Fibroblast of pulmonary artery (primary cell): ENCODE measurements around the gene DCBLD2.

Experiments
- DNase-seq: peaks from one replicate; pipeline ENCODE4 v3.0.0-alpha.2; 2010; ENCODE audit warnings: low read depth
- H3K4me3 ChIP-seq: replicated peaks from 2 replicates; pipeline ENCODE4 v1.5.1; 2011; ENCODE audit warnings: low read depth, mild to moderate bottlenecking, control low read depth, low read length, moderate library complexity
- TF ChIP-seq, protein P1 (sequence below): IDR thresholded peaks from 2 replicates; pipeline ENCODE4 v1.5.1; 2011; ENCODE audit warnings: mild to moderate bottlenecking, control low read depth, low read length, inconsistent platforms; ENCODE audit errors: missing control alignments

Gene DCBLD2

DNA sequence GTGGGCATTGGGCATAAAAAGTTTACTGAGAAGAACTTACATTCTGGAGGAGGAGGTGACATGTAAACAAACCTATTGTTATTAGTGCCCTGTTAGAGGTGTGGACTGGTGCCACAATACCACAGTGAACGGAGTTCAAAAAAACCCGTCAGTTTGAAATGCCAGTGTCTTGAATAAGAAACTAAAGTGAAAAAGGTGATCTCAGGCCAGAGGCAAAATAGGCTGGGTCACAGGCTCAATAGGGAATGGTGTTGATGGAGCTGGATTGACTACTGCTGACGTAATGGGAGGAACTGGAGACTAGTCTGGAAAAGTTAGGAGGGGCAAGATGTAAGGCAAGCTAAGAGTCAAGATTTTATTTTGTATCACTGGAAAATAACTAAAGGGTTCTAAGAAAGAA is 1.6 kb upstream of the DCBLD2 start:
- TF ChIP-seq, protein P1, sequence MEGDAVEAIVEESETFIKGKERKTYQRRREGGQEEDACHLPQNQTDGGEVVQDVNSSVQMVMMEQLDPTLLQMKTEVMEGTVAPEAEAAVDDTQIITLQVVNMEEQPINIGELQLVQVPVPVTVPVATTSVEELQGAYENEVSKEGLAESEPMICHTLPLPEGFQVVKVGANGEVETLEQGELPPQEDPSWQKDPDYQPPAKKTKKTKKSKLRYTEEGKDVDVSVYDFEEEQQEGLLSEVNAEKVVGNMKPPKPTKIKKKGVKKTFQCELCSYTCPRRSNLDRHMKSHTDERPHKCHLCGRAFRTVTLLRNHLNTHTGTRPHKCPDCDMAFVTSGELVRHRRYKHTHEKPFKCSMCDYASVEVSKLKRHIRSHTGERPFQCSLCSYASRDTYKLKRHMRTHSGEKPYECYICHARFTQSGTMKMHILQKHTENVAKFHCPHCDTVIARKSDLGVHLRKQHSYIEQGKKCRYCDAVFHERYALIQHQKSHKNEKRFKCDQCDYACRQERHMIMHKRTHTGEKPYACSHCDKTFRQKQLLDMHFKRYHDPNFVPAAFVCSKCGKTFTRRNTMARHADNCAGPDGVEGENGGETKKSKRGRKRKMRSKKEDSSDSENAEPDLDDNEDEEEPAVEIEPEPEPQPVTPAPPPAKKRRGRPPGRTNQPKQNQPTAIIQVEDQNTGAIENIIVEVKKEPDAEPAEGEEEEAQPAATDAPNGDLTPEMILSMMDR = no peak
- no peak overlapping the region for H3K4me3 ChIP-seq
- DNase-seq = no peak

DNA sequence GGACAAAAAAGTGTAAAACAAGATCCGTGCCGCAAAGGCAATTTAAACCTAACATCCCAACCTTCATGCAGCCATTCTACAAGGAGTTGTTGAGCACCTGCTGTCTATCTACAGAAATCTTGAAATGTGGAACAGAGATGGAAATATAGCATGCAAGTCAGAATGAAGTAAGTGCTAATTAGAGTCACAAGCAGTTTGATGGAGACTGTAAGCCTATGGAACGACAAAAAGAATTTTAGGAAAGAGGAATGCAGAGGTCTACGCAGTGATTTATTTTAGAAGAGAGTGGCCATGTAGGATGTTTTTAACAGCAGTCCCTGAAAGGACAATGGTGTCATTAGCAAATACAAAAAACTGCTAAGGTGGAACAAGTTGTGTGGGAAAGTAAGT is 851 bp upstream of the DCBLD2 start:
- TF ChIP-seq, protein P1 = no peak
- H3K4me3 ChIP-seq = peak overlapping the region; percentile 59
- DNase-seq = no peak

DNA sequence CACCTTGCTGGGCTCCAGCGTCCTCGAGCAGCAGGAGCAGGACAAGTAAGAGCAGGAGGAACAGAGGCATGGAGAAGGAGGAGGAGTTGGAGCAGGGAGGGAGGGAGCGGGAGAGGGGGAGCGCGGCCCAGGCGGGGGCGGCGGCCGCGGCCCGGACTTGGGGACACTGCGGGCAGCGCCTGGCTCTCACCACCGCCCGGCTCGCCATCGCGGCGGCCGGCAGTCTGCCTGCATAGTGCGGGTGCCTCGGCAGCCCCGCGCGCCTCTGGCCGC is 440 bp downstream of the DCBLD2 start:
- H3K4me3 ChIP-seq = peak overlapping the region; percentile 90
- peak; percentile 56 for DNase-seq
- TF ChIP-seq, protein P1 = no peak

DNA sequence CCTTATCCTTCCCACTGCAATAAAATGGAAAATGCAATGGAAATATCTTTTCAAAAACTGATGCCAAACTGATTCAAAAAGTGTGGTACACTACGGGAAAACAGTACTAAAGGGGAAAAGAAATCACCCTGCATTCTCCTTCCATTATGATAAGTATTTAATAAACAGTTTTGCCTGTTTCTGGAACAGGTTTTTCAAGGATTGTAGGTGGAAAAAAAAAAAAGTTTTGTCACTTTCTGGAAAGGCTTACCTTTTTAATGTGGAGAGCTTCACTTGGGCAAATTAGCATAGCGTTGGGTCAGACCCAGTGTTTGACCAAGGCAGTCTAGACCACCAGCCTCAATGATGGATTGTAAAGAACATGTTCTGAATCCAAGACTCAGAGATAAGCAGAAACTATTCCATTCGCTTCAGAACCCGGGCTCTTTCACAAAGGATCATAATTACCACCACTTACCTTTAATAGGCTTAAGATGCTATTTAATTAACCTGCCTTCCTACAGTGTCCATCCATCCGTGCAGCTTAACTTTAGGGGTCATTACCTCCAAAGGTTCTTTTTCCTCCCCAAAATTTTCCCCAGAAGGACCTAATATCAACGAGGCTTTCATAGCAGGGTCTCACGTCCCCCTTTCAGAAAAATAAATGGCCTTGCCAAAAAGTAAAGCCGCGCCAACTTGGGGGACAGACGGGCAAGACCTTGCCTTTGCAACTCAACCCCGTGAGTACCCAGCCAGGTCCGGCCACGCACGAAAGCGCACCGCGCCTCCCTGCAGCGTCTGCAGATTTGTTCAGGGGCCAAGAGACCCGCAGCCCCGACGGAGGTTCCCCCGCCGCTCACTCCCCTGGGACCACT is 1.0 kb downstream of the DCBLD2 start:
- DNase-seq = no peak
- peak overlapping the region; percentile 90 for H3K4me3 ChIP-seq
- TF ChIP-seq, protein P1 = no peak

DNA sequence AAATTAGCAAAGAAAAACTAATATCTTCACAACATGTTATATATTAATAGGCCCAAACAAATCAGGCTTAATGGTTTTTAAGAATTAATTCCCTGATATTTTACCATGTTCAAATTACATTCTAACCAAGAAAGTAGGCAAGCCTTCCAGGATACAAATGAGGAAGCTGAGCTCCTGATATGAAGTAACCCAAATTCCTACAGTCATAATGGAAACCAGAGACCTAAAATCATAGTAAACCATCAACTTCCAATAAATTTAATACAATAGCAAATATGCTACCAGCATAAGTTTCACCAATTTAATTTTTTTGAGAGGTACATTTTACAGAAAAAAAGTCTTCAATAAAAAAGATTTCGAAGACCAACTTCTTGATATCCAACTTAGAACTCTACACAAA is 3.8 kb downstream of the DCBLD2 start:
- DNase-seq = no peak
- TF ChIP-seq, protein P1 = no peak
- H3K4me3 ChIP-seq = peak overlapping the region; percentile 90

DNA sequence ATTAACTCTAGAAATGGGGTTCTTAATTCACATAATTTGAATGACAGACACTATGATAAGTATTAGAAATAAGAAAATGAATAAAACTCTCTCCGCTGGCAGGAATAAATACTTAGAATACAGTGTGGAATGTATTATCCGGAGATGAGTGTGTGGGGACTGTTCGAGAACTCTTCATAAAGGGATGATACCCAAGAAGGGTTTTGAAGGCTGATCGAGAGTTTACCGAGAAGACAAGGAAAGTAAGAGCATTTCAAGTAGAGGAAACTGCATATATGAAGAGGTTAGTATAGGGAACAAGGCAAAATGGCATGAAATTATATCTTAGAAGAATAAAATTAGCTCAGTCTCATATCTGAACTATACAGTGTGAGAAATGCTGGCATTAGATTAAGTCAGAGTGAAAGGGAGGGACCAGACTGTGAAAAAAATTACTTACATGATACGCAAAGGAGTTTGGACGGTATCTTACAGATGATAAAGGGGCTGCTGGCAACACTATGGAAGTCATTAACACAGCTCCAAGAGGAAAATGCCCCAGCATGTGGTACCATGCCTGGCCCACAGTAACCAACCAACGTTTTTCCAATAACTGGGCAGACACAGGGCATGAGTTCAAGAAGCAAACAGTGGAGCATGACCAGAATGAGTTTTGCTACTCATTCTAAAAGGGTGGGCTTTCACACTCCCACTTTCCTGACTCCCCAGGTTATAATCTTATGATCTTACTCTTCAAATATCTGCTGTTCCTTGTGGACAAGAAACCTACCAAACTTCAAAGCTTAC is 6.5 kb downstream of the DCBLD2 start:
- H3K4me3 ChIP-seq = no peak overlapping the region
- no peak for DNase-seq
- TF ChIP-seq, protein P1 = no peak

DNA sequence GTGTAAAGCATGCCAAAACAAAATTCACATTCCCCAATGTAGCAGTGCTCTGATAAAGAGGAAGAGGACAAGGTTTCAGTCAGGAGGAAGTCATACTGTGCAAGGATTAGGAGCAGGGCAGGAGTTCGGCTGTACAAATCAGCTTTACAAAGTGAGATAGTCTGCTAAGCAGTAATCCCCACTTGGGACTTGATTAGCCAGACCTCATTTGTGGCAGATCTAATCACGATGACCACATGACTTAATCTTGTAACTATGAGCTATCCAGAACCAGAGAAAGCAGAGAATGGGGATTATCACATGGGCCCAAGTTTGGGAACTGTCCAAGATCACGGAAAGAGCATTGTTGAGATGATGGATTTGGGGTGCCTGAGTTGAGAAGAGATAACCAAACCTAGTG is 7.8 kb downstream of the DCBLD2 start:
- H3K4me3 ChIP-seq = no peak overlapping the region
- DNase-seq = no peak
- TF ChIP-seq, protein P1 = no peak
